Cardiac muscle cell (in vitro differentiated cells and primary cell): ENCODE results near the gene AANAT. TPM values are rescaled to one million over a fixed set of nuclear protein-coding genes. Genes with fewer than 3 reads are reported as not detected.

ENCODE experiments used
- DNase-seq, 2 donors: peaks; one replicate each; pipeline versions ENCODE4 v3.0.0 to v3.0.0-alpha.2; 2010 to 2017; ENCODE audit warnings: low read depth in 1 of 2, low spot score in 1 of 2
- H3K27ac ChIP-seq: fragments of 200-600 bp; sonication (generic); 2 replicates; pipeline ENCODE4 v1.5.1; 2016
- H3K27me3 ChIP-seq: fragments of 200-600 bp; sonication (generic); 2 replicates; pipeline ENCODE4 v1.6.0; 2016; ENCODE audit warnings: control low read depth
- H3K36me3 ChIP-seq: fragments of 200-600 bp; sonication (generic); 2 replicates; pipeline ENCODE4 v1.5.1; 2016; ENCODE audit warnings: control low read depth
- H3K4me1 ChIP-seq: fragments of 200-600 bp; sonication (generic); 2 replicates; pipeline ENCODE4 v1.8.1; 2017; ENCODE audit warnings: low read depth, mild to moderate bottlenecking, mixed run types
- H3K4me3 ChIP-seq: fragments of 200-600 bp; sonication (generic); 2 replicates; pipeline ENCODE4 v1.5.1; 2016; ENCODE audit warnings: mild to moderate bottlenecking
- H3K9me3 ChIP-seq: fragments of 200-600 bp; sonication (generic); 2 replicates; pipeline ENCODE4 v1.5.1; 2017; ENCODE audit warnings: low read depth, mild to moderate bottlenecking, control low read depth
- CTCF ChIP-seq: IDR thresholded peaks from 2 replicates; pipeline ENCODE4 v1.5.1; 2012; ENCODE audit warnings: low read depth, mild to moderate bottlenecking, low read length
- polyA plus RNA-seq: library from polyadenylated mRNA; unstranded; fragments of >200 nt; fragmentation: Nextera tagmentation; extraction: Ambion mirVana; gene quantifications from 2 replicates; pipeline ENCODE4 v1.2.1, GENCODE V29; 2016
- total RNA-seq: library from RNA; depleted of rRNA; stranded (reverse); fragments of >200 nt; gene quantifications from 2 replicates; pipeline ENCODE4 v1.2.3, GENCODE V29; 2016

AANAT gene
- total and polyA plus RNA-seq, 2 experiments from 2014 or later: 0.33 to 2.1 TPM

DNA sequence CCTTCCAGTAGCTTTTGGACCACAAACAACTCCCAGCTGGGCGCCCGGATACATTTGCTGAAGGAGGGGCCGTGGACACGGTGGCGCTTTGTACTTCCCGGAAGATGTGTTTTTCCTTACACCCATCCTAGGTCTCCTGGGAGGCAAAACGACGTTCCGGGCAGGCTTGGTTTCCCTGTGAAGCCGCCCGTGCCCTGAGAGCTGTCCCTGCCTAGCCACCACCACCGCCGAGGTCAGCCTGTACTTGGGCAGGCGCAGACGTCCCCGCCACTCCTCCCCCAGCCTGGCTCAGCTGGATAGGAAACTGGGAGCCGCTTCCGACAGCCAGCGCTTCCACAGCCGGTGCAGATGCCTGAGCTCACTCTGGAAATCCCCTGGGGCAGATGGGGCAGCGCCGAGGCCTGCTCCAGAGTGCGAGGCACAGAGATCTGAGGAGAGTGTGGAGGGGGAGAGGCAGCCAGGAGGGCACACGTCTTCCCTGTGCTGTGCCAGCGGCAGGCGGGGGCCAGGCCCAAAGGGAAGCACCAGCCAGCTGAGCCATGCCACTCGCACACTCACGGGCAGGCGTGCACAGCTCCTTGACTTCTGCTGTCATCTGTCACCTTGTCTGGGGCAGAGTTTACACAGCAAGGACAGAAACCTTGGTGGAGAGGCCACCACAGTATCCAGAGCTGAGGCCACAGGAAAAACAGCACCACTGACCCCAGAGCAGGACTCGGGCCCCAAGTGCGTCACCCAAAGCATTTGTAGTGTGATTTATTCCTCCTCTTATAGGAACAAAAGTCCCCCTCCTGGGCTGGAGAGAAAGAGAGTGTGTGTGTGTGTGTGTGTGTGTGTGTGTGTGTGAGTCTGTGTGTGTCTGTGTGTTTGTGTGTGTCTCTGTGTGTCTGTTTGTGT, 30.8 kb downstream of the AANAT start:
- Histone ChIP-seq H3K9me3 (no peaks in the 10 kb centered on the region), H3K27me3 (no peaks in the 10 kb centered on the region), H3K4me1 (peaks cover 20% of the 10 kb centered on the region), H3K4me3 (no peak overlapping the region), H3K27ac (peak overlapping the region; percentile 72), H3K36me3 (no peaks in the 10 kb centered on the region)
- no peak for TF ChIP-seq CTCF
- DNase-seq: peak; percentile 64 to 90

- DNase-seq: no peak
- Histone ChIP-seq H3K4me1 (peaks cover 20% of the 10 kb centered on the region), H3K4me3 (no peak overlapping the region), H3K27me3 (no peaks in the 10 kb centered on the region), H3K9me3 (no peaks in the 10 kb centered on the region), H3K36me3 (no peaks in the 10 kb centered on the region), H3K27ac (peak overlapping the region; percentile 72)
- TF ChIP-seq CTCF: no peak
Observed at GRCh38 chr17:76498876-76499251, 31.5 kb downstream of the AANAT start.

DNA sequence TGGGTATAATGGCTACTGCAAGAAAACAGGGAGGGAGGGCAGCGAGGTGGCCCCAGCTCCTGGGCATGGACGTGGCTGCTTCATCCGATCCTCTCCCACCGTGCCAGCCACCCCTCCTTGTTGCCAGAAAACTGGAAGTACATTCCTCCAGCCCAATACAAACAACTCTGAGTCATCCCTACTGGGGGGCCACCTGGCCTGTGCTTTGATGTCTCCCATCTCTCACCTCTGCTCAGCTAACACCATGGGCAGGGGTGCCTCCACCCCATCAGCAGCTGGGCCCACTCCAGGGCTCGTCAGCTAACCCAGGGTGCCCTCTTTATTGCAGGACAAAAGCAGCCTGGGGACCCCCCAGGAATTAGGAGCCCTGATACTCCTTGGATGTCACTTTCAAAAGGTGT, 31.9 kb downstream of the AANAT start:
- no peaks in the 10 kb centered on the region for H3K36me3 ChIP-seq
- no peak for TF ChIP-seq CTCF
- H3K27me3 ChIP-seq: no peaks in the 10 kb centered on the region
- H3K27ac ChIP-seq: no peak overlapping the region
- H3K4me3 ChIP-seq: no peak overlapping the region
- H3K4me1 ChIP-seq: peaks cover 20% of the 10 kb centered on the region
- no peaks in the 10 kb centered on the region for H3K9me3 ChIP-seq
- DNase-seq: no peak

DNA sequence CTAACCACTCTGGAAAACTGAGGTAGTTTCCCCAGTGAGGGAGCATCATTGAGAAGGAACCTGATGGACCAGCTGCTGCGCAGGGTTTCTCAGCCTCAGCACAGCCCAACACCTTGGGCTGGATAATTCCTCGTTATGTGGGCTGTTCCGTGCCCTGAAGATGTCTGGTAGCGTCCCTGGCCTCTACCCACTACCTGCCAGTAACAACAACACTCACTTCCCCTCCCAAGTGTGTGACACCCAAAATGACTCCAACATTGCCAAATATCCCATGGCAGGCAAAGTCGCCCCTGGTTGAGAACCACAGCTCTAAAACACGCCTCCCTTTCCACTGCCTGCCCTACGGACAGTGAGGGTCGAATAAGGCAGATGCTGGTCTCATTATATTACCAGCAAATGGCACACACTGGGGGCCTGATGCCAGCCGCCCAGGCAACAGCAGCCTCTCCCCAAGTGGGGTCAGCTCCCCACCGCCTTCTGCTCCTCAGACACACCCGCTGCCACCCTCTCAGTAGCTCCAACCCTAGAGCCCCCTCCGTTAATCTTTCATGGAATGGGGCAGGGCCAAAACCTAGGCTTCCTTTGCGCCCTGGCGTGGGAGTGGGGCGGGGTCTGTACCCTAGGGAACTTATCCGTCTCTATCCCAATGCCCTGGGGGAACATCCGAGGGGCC, 32.8 kb downstream of the AANAT start:
- Histone ChIP-seq H3K4me3 (peak overlapping the region; percentile 62), H3K27ac (no peak overlapping the region), H3K9me3 (no peaks in the 10 kb centered on the region), H3K36me3 (no peaks in the 10 kb centered on the region), H3K27me3 (no peaks in the 10 kb centered on the region), H3K4me1 (peaks cover 20% of the 10 kb centered on the region)
- TF ChIP-seq CTCF: no peak
- DNase-seq: no peak

DNA sequence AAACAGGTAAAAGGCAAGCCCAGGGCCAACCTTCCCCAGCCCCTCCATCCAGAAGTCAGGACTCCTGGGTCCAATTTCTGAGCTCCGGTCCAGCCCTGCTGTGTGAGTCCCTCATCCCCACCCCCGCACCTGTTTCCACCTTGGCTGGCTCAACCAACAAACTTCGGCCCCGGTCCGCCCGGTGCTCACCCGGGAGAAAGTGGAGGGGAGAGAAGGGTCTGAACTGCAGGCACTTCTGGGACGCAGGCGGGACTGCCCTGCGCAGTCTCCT, 33.3 kb downstream of the AANAT start:
- H3K4me3 ChIP-seq: peak overlapping the region; percentile 62
- H3K4me1 ChIP-seq: peaks cover 20% of the 10 kb centered on the region
- H3K27me3 ChIP-seq: no peaks in the 10 kb centered on the region
- H3K27ac ChIP-seq: no peak overlapping the region
- no peak for TF ChIP-seq CTCF
- H3K36me3 ChIP-seq: no peaks in the 10 kb centered on the region
- H3K9me3 ChIP-seq: no peaks in the 10 kb centered on the region
- no peak for DNase-seq
